OCI-LY1 (cell line): ENCODE results near the gene EPB41.

ENCODE experiments used
- H2AFZ ChIP-seq: fragments of 200-600 bp; sonication (generic), shearing (Covaris generic); 2 replicates; pipeline ENCODE4 v1.6.0; 2014; ENCODE audit warnings: antibody characterized with exemption, mild to moderate bottlenecking, low read length
- H3F3A ChIP-seq: fragments of 200-600 bp; sonication (generic), shearing (Covaris generic); 2 replicates; pipeline ENCODE4 v1.6.0; 2014; ENCODE audit warnings: mild to moderate bottlenecking, antibody characterized with exemption, low read length, moderate library complexity; ENCODE audit not compliant: insufficient read depth
- H3K27ac ChIP-seq: fragments of 200-600 bp; sonication (generic); 2 replicates; pipeline ENCODE4 v1.5.1; 2014; ENCODE audit warnings: low read length, mixed run types, mild to moderate bottlenecking, low read depth; ENCODE audit not compliant: poor library complexity, severe bottlenecking
- H3K27me3 ChIP-seq: fragments of 200-600 bp; sonication (generic); 2 replicates; pipeline ENCODE4 v1.6.0; 2014; ENCODE audit warnings: antibody characterized with exemption, mild to moderate bottlenecking, low read length, moderate library complexity; ENCODE audit not compliant: insufficient read depth
- H3K36me3 ChIP-seq: fragments of 200-600 bp; sonication (generic); 2 replicates; pipeline ENCODE4 v1.6.1; 2014; ENCODE audit warnings: mild to moderate bottlenecking, antibody characterized with exemption, low read length, moderate library complexity, mixed read lengths; ENCODE audit not compliant: insufficient read depth
- H3K4me1 ChIP-seq: fragments of 200-600 bp; sonication (generic); 2 replicates; pipeline ENCODE4 v1.5.1; 2014; ENCODE audit warnings: mild to moderate bottlenecking, low read length, moderate library complexity; ENCODE audit not compliant: insufficient read depth, severe bottlenecking
- H3K4me2 ChIP-seq: fragments of 200-600 bp; sonication (generic), shearing (Covaris generic); 2 replicates; pipeline ENCODE4 v1.6.1; 2014; ENCODE audit warnings: low read length
- H3K4me3 ChIP-seq: fragments of 200-600 bp; sonication (generic); 2 replicates; pipeline ENCODE4 v1.5.1; 2014; ENCODE audit warnings: low read length, low read depth, mild to moderate bottlenecking, mixed read lengths; ENCODE audit not compliant: poor library complexity, severe bottlenecking
- H3K79me2 ChIP-seq: fragments of 200-600 bp; shearing (Covaris generic); 2 replicates; pipeline ENCODE4 v1.6.1; 2016; ENCODE audit warnings: mixed run types, low read length, mixed read lengths; ENCODE audit not compliant: insufficient read depth
- H3K9ac ChIP-seq: fragments of 200-600 bp; sonication (generic), shearing (Covaris generic); 2 replicates; pipeline ENCODE4 v1.6.1; 2014; ENCODE audit warnings: mild to moderate bottlenecking, low read length, mixed read lengths
- H3K9me2 ChIP-seq: fragments of 200-600 bp; sonication (generic), shearing (Covaris generic); 2 replicates; pipeline ENCODE4 v1.6.1; 2014; ENCODE audit warnings: low read depth, mild to moderate bottlenecking, low read length, mixed read lengths
- H3K9me3 ChIP-seq: fragments of 200-600 bp; shearing (Covaris generic); 2 replicates; pipeline ENCODE4 v1.6.1; 2014; ENCODE audit warnings: low read length, mixed read lengths
- H4K20me1 ChIP-seq: fragments of 200-600 bp; sonication (generic), shearing (Covaris generic); 2 replicates; pipeline ENCODE4 v1.6.0; 2016; ENCODE audit warnings: mild to moderate bottlenecking, low read length; ENCODE audit not compliant: insufficient read depth
- CTCF ChIP-seq: fragments of 200-600 bp; sonication (generic), shearing (Covaris generic); IDR thresholded peaks from 2 replicates; pipeline ENCODE4 v1.5.1; 2017; ENCODE audit warnings: mild to moderate bottlenecking, antibody characterized with exemption, low read length, moderate library complexity, mixed read lengths
- EZH2 ChIP-seq: fragments of 200-600 bp; sonication (generic), shearing (Covaris generic); IDR thresholded peaks from 2 replicates; pipeline ENCODE4 v1.8.0; 2017; ENCODE audit warnings: borderline replicate concordance, mixed run types, mild to moderate bottlenecking, antibody characterized with exemption, low read length, moderate library complexity, mixed read lengths

EPB41 gene

GRCh38 chr1:29052100-29052499 lies 137.7 kb downstream of the EPB41 start:
- H3K4me1 ChIP-seq = no peaks in the 10 kb centered on the region
- H3K27me3 ChIP-seq = no peaks in the 10 kb centered on the region
- H3K27ac ChIP-seq = no peak overlapping the region
- no peaks in the 10 kb centered on the region for H3K79me2 ChIP-seq
- no peak overlapping the region for H3K4me3 ChIP-seq
- H3F3A ChIP-seq = no peaks in the 10 kb centered on the region
- no peak overlapping the region for H3K9ac ChIP-seq
- no peak overlapping the region for H2AFZ ChIP-seq
- no peaks in the 10 kb centered on the region for H3K9me2 ChIP-seq
- H3K9me3 ChIP-seq = no peaks in the 10 kb centered on the region
- no peaks in the 10 kb centered on the region for H4K20me1 ChIP-seq
- peaks cover 40% of the 10 kb centered on the region for H3K36me3 ChIP-seq
- no peak for TF ChIP-seq EZH2
- TF ChIP-seq CTCF = no peak
- no peak overlapping the region for H3K4me2 ChIP-seq

GRCh38 chr1:29052941-29053340 lies 138.6 kb downstream of the EPB41 start:
- Histone ChIP-seq H3K9me2 (no peaks in the 10 kb centered on the region), H3K9ac (no peak overlapping the region), H4K20me1 (no peaks in the 10 kb centered on the region), H3F3A (no peaks in the 10 kb centered on the region), H2AFZ (no peak overlapping the region), H3K27me3 (no peaks in the 10 kb centered on the region), H3K36me3 (peaks cover 40% of the 10 kb centered on the region), H3K4me2 (no peak overlapping the region), H3K4me3 (no peak overlapping the region), H3K79me2 (no peaks in the 10 kb centered on the region), H3K27ac (no peak overlapping the region), H3K9me3 (no peaks in the 10 kb centered on the region), H3K4me1 (no peaks in the 10 kb centered on the region)
- TF ChIP-seq CTCF (no peak), EZH2 (no peak)

- H3K9me2 ChIP-seq = no peaks in the 10 kb centered on the region
- no peak for TF ChIP-seq EZH2
- no peak for TF ChIP-seq CTCF
Measured at GRCh38 chr1:29055160-29055559, 140.8 kb downstream of the EPB41 start.

More at GRCh38 chr1:29055160-29055559, 140.8 kb downstream of the EPB41 start:
- H3F3A ChIP-seq = no peaks in the 10 kb centered on the region
- peaks cover 30% of the 10 kb centered on the region for H3K36me3 ChIP-seq
- H3K4me1 ChIP-seq = no peaks in the 10 kb centered on the region
- no peak overlapping the region for H3K4me2 ChIP-seq
- H4K20me1 ChIP-seq = no peaks in the 10 kb centered on the region
- H2AFZ ChIP-seq = no peak overlapping the region
- no peaks in the 10 kb centered on the region for H3K9me3 ChIP-seq
- H3K4me3 ChIP-seq = no peak overlapping the region
- no peaks in the 10 kb centered on the region for H3K79me2 ChIP-seq
- H3K27me3 ChIP-seq = no peaks in the 10 kb centered on the region
- no peak overlapping the region for H3K9ac ChIP-seq
- H3K27ac ChIP-seq = no peak overlapping the region
